ENCODE data around the gene SLC43A3.

SLC43A3 gene

DNA sequence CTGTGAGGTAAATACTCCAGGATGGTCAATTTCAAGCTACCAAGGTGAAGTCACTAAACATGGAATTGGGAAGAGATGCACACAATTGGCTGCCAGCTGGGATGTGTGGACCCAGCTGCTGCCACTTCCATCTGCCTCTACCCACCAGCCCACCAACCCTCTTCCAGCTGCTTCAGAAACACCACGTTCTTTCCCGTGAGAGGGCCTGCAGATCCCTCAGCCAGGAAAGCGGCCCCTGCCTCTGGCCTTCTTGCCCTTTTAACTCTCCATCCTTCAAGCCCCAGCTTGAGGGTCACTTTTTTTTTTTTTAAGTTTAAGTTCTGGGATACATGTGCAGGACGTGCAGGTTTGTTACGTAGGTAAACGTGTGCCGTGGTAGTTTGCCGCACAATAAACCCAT lies 65.9 kb downstream of the SLC43A3 start:
- no peak overlapping the region for H3K4me3 ChIP-seq (ENCODE audit: low read depth, low read length)
- TF ChIP-seq, protein P1, sequence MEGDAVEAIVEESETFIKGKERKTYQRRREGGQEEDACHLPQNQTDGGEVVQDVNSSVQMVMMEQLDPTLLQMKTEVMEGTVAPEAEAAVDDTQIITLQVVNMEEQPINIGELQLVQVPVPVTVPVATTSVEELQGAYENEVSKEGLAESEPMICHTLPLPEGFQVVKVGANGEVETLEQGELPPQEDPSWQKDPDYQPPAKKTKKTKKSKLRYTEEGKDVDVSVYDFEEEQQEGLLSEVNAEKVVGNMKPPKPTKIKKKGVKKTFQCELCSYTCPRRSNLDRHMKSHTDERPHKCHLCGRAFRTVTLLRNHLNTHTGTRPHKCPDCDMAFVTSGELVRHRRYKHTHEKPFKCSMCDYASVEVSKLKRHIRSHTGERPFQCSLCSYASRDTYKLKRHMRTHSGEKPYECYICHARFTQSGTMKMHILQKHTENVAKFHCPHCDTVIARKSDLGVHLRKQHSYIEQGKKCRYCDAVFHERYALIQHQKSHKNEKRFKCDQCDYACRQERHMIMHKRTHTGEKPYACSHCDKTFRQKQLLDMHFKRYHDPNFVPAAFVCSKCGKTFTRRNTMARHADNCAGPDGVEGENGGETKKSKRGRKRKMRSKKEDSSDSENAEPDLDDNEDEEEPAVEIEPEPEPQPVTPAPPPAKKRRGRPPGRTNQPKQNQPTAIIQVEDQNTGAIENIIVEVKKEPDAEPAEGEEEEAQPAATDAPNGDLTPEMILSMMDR (IDR thresholded peaks at IDR 0.05; ENCODE audit: borderline replicate concordance, insufficient read depth, low read depth, low read length): no peak

DNA sequence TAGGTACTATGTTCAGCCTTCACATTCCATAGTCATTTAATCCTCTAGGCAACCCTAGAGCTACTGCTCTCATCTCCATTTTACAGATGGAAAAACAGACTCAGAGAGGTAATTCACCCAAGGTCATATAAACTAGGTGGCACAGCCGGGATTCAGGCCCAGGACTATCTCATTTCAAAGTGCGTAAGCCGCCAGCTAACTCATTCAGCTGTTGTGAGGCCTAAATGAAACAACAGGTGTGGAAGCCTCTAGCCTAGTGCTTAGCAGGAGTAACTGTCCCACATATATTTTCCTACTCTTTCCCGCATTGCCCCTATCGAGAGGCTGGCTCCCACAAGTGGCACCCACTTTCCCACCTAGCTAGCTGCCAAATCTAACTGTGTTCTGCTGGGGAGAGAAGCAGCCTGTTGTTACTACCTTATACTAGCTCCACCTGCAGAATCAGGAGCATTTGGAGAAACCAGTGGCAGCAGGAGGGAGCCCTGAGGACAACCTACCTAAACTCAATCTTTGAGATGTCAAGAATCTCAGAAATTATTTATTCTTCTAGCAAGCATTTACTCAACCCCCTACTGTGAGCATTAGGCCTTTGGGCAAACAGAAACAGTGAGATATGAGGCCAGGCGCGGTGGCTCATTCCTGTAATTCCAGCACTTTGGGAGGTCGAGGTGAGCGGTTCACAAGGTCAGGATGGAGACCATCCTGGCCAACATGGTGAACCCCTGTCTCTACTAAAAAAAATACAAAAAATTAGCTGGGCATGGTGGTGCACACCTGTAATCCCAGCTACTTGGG lies 66.8 kb downstream of the SLC43A3 start:
- TF ChIP-seq, protein P1 (IDR thresholded peaks at IDR 0.05; ENCODE audit: borderline replicate concordance, insufficient read depth, low read depth, low read length): no peak
- H3K4me3 ChIP-seq (ENCODE audit: low read depth, low read length): no peak overlapping the region

DNA sequence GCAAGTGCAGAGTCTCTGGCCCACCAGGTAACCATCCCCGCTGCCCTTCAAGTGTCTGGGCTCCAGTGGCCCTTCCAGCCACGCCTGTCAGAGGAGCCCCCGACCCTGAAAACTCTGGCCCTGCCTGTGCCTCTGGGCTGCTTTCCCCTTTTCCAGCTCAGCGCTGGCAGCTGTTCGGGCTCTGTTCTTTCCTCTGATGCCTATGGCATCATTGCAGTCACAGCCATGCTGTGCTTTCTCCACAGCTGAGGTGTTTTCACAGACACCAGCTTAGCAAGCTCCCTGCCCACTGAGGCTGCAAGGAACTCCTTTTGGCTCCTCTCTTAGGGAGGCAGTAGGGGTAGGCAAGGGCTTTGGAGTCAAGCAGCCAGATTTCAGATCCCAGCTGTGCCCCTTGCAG lies 67.5 kb downstream of the SLC43A3 start:
- H3K4me3 ChIP-seq (ENCODE audit: low read depth, low read length): no peak overlapping the region
- TF ChIP-seq, protein P1 (IDR thresholded peaks at IDR 0.05; ENCODE audit: borderline replicate concordance, insufficient read depth, low read depth, low read length): no peak

DNA sequence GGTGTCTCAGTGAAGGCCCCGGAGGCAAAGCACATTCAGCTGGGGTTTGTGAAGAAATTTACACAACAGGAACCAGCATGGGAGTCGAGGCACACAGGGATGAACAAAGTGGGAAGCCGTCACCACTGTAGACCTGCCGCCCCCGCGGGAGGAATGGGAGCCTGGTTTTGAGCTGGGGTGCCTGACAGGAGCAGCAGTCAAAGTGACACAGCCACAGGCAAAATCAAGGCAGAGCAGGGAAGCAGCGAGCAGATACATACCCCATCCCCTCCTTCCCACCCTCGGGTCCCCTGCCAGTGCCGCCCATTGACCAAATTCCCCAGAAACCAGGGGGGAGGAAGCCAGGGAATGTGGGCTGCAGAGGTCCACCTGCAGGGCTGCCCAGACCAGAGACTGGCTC lies 67.9 kb downstream of the SLC43A3 start:
- no peak overlapping the region for H3K4me3 ChIP-seq (ENCODE audit: low read depth, low read length)
- TF ChIP-seq, protein P1 (IDR thresholded peaks at IDR 0.05; ENCODE audit: borderline replicate concordance, insufficient read depth, low read depth, low read length): no peak

DNA sequence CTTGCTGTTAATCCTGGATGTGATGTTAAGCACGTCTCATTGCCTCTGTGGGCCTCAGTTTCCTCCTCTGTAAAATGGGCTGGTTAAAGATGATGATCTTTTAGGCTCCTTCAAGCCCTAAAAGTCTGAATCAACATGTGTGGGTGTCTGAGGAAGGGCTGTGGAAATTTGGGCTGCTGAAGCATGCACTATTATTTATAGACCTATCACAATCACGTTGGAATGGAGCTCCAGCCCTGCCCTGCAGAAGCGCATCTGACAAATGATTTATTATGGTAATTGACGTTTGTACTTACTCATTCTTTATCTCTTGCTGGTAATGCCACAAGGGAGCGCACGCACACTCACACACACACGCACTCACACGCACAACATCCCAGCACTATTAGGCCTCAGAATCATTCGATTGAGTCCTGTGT lies 68.4 kb downstream of the SLC43A3 start:
- TF ChIP-seq, protein P1 (IDR thresholded peaks at IDR 0.05; ENCODE audit: borderline replicate concordance, insufficient read depth, low read depth, low read length): no peak

DNA sequence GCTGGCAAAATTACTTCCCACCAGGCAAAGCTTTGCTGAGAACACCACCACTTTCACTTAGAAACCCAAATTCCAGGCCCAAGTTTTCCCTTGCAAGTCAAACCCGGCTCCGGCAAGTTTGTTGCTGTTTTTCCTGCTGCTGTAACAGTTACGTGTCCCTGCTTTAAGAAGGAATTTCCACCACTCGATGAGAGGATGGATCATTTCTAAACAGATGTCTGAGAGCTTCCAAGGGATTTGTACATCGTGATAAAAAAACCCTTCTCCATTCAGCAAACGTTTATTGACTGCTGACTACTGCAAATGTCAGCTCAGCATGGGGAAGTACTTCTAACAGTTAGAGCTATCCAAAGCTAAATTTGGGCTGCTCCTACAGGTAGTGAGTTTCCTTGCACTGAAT lies 69.1 kb downstream of the SLC43A3 start:
- H3K4me3 ChIP-seq (ENCODE audit: low read depth, low read length): no peak overlapping the region
- TF ChIP-seq, protein P1 (IDR thresholded peaks at IDR 0.05; ENCODE audit: borderline replicate concordance, insufficient read depth, low read depth, low read length): no peak

More for the DNA sequence above, 68.4 kb downstream of the SLC43A3 start:
- no peak overlapping the region for H3K4me3 ChIP-seq (ENCODE audit: low read depth, low read length)

DNA sequence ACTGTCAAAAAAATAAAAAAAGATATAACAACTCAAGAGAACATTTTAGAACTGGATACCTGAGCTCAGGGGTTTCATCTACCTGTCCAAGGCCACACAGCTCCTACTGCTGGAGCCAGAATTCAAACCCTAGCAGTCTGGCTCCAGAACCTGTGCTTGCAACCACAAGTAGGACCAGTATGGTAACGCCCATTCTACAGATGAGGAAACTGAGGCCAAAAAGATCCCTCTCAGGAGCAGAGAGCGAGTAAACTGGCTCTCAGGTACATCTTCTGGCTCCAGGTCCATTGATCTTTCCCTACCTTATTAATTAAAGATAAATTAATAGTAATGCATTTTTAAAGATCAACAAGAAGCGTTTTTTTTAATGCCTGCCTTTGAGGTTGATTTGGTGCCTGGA lies 69.6 kb downstream of the SLC43A3 start:
- TF ChIP-seq, protein P1 (IDR thresholded peaks at IDR 0.05; ENCODE audit: borderline replicate concordance, insufficient read depth, low read depth, low read length): no peak
- no peak overlapping the region for H3K4me3 ChIP-seq (ENCODE audit: low read depth, low read length)
